HG03378 (cell line): ENCODE data around the gene PLXNA4.
"Not testable (repeated sequence)": the region's sequence is repeated elsewhere in the genome, so short reads cannot be mapped to it uniquely, and the experiment has no call there.

Experiments used
- ATAC-seq: cut with Tn5 transposase; IDR thresholded peaks from one replicate; pipeline ENCODE4 v1.9.1; 2021; ENCODE audit warnings: mild to moderate bottlenecking, moderate library complexity; ENCODE audit not compliant: unreplicated experiment

Gene PLXNA4

GRCh38 chr7:132187869-132188789 is 388.1 kb downstream of the PLXNA4 start:
- ATAC-seq = no peak

- ATAC-seq = no peak
Measured at GRCh38 chr7:132187391-132187790, 388.9 kb downstream of the PLXNA4 start.

GRCh38 chr7:132185150-132185549 is 391.1 kb downstream of the PLXNA4 start:
- no peak for ATAC-seq

GRCh38 chr7:132183781-132184380 is 392.4 kb downstream of the PLXNA4 start:
- ATAC-seq = no peak

- no peak for ATAC-seq
Measured at GRCh38 chr7:132182992-132183391, 393.3 kb downstream of the PLXNA4 start.

- ATAC-seq = no peak
Measured at GRCh38 chr7:132181946-132182685, 394.2 kb downstream of the PLXNA4 start.

- no peak for ATAC-seq
Measured at GRCh38 chr7:132181371-132181770, 394.9 kb downstream of the PLXNA4 start.

- no peak for ATAC-seq
Measured at GRCh38 chr7:132180481-132180880, 395.8 kb downstream of the PLXNA4 start.

GRCh38 chr7:132179681-132180080 is 396.6 kb downstream of the PLXNA4 start:
- ATAC-seq = no peak

GRCh38 chr7:132179080-132179430 is 397.2 kb downstream of the PLXNA4 start:
- ATAC-seq = no peak

- not testable (repeated sequence) for ATAC-seq
Measured at GRCh38 chr7:132178402-132179079, 397.7 kb downstream of the PLXNA4 start.

- no peak for ATAC-seq
Measured at GRCh38 chr7:132177708-132178401, 398.4 kb downstream of the PLXNA4 start.

- no peak for ATAC-seq
Measured at GRCh38 chr7:132176719-132177118, 399.6 kb downstream of the PLXNA4 start.

GRCh38 chr7:132171130-132171576 is 405.1 kb downstream of the PLXNA4 start:
- ATAC-seq = no peak

GRCh38 chr7:132169730-132170129 is 406.5 kb downstream of the PLXNA4 start:
- no peak for ATAC-seq

GRCh38 chr7:132168239-132168638 is 408.0 kb downstream of the PLXNA4 start:
- ATAC-seq = no peak

GRCh38 chr7:132165695-132166094 is 410.6 kb downstream of the PLXNA4 start:
- ATAC-seq = not testable (repeated sequence)

- ATAC-seq = no peak
Measured at GRCh38 chr7:132164558-132165125, 411.6 kb downstream of the PLXNA4 start.

- ATAC-seq = no peak
Measured at GRCh38 chr7:132162556-132163144, 413.6 kb downstream of the PLXNA4 start.

- no peak for ATAC-seq
Measured at GRCh38 chr7:132161976-132162375, 414.3 kb downstream of the PLXNA4 start.
